ENCODE measurements around the gene BCAT1. TPM values are rescaled to one million over a fixed set of nuclear protein-coding genes. Genes with fewer than 3 reads are reported as not detected.

The BCAT1 gene
- polyA plus RNA-seq, 1 experiment: 61.1 TPM

DNA sequence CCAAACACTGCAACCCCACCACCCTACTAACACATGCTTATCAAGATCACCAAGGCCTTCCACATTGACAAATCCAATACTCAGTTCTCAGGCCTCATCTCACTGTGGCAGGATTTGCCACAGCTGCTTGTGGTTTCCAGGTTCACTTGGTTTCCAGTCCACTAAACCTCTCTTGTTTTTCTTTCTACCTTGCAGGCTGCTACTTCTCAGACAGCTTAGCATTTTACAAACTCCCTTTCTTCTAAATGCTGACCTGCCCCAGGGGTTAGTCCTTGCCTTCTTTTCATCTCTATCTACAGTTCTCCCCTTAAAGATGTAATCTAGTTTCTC, 84.1 kb downstream of the BCAT1 start:
- POLR2A ChIA-PET: no interaction called here
- H3K27me3 ChIP-seq (ENCODE audit: control insufficient read depth, insufficient read depth, low read length): no peaks in the 10 kb centered on the region
- peak overlapping the region; percentile 49 for H3K27ac ChIP-seq (ENCODE audit: low read depth, low read length)
- TF ChIP-seq, protein P1, sequence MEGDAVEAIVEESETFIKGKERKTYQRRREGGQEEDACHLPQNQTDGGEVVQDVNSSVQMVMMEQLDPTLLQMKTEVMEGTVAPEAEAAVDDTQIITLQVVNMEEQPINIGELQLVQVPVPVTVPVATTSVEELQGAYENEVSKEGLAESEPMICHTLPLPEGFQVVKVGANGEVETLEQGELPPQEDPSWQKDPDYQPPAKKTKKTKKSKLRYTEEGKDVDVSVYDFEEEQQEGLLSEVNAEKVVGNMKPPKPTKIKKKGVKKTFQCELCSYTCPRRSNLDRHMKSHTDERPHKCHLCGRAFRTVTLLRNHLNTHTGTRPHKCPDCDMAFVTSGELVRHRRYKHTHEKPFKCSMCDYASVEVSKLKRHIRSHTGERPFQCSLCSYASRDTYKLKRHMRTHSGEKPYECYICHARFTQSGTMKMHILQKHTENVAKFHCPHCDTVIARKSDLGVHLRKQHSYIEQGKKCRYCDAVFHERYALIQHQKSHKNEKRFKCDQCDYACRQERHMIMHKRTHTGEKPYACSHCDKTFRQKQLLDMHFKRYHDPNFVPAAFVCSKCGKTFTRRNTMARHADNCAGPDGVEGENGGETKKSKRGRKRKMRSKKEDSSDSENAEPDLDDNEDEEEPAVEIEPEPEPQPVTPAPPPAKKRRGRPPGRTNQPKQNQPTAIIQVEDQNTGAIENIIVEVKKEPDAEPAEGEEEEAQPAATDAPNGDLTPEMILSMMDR (IDR thresholded peaks at IDR 0.05; ENCODE audit: low read depth, low read length): no peak
- CTCF ChIA-PET: no interaction called here
- no peak for DNase-seq (ENCODE audit: low read depth, low spot score)
- peaks cover 10% of the 10 kb centered on the region; the same call in 1 of the 2 replicates for H3K9me3 ChIP-seq (ENCODE audit: control insufficient read depth, insufficient read depth, low read length)
- no peak overlapping the region for H3K4me3 ChIP-seq (ENCODE audit: low read depth, low read length)

DNA sequence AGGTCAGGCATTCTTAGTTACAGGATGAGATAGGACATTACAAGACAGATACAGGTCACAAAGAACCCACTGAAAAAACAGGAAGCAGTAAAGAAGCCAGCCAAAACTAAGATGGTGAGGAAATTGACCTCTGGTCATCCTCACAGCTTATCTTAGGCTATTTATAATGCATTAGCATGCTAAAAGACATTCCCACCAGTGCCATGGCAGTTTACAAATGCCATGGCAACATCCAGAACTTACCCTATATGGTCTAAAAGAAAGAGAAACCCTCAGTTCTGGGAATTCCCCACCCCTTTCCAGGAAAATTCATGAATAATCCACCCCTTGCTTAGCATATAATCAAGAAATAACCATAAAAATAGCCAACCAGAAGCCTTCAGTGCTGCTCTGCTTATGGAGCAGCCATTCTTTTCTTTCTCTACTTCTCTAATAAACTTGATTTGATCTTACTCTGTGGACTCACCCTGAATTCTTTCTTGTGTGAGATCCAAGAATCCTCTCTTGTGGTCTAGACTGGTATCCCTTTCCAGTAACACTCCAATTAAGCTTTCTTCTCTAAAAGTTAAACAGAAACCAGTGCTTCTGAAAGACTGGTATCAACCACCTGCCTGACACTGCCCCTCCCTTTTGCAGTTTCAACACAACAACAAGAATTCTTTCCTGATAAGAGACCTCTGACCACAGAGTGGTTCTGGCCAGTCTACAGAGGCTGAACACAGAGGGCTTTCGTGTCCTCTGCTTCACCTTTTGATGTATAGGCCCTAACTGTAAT, 86.9 kb downstream of the BCAT1 start:
- CTCF ChIA-PET: no interaction called here
- TF ChIP-seq, protein P1 (IDR thresholded peaks at IDR 0.05; ENCODE audit: low read depth, low read length): no peak
- Histone ChIP-seq H3K4me3 (ENCODE audit: low read depth, low read length) (no peak overlapping the region), H3K27ac (ENCODE audit: low read depth, low read length) (no peak overlapping the region), H3K27me3 (ENCODE audit: control insufficient read depth, insufficient read depth, low read length) (no peaks in the 10 kb centered on the region), H3K9me3 (ENCODE audit: control insufficient read depth, insufficient read depth, low read length) (peaks cover 12% of the 10 kb centered on the region)
- no peak for DNase-seq (ENCODE audit: low read depth, low spot score)
- POLR2A ChIA-PET: no interaction called here

DNA sequence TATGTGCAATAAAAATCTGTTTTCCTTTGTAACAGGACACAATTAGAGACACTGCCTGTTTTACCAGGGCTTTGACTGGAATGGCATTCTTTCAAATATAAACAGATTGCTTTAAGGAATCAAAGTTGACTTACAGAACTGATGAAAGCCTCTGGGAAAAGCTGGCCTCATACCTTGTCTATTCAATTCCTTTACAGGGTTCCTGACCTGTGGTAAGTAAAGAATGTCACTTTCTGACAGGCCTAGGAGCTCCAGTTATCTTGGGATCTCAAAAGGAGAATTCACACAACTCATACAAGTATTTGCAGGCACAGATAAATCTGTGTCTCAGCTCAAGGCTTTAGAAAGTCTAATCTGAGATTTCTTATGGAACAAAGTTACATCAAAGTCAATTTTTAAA, 88.4 kb downstream of the BCAT1 start:
- POLR2A ChIA-PET: no interaction called here
- DNase-seq (ENCODE audit: low read depth, low spot score): no peak
- CTCF ChIA-PET: no interaction called here
- TF ChIP-seq, protein P1 (IDR thresholded peaks at IDR 0.05; ENCODE audit: low read depth, low read length): no peak
- Histone ChIP-seq H3K4me3 (ENCODE audit: low read depth, low read length) (no peak overlapping the region), H3K27me3 (ENCODE audit: control insufficient read depth, insufficient read depth, low read length) (no peaks in the 10 kb centered on the region), H3K9me3 (ENCODE audit: control insufficient read depth, insufficient read depth, low read length) (peaks cover 2% of the 10 kb centered on the region), H3K27ac (ENCODE audit: low read depth, low read length) (no peak overlapping the region)

DNA sequence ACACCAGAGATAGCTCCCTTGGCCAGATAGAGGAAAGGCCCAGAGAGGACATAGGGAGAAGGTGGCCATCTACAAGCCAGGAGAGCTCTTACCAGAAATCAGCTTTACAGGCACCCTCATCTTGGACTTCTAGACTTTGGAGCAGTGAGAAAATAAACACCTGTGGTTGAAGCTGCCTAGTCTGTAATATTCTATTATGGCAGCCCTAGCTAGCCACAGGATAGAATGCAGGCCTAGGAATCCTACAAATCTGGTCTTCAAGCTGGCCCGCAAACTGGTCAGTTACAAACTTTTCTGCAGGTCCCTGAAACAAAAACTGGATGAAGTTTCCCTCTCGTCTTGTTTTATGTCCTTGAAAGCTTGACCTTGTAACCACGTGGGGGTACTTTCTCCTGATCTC, 92.4 kb downstream of the BCAT1 start:
- no peak for DNase-seq (ENCODE audit: low read depth, low spot score)
- H3K27me3 ChIP-seq (ENCODE audit: control insufficient read depth, insufficient read depth, low read length): no peaks in the 10 kb centered on the region
- ChIA-PET POLR2A (no interaction called here), CTCF (no interaction called here)
- no peak overlapping the region for H3K4me3 ChIP-seq (ENCODE audit: low read depth, low read length)
- TF ChIP-seq, protein P1 (IDR thresholded peaks at IDR 0.05; ENCODE audit: low read depth, low read length): no peak
- H3K27ac ChIP-seq (ENCODE audit: low read depth, low read length): no peak overlapping the region
- peaks cover 2% of the 10 kb centered on the region for H3K9me3 ChIP-seq (ENCODE audit: control insufficient read depth, insufficient read depth, low read length)

DNA sequence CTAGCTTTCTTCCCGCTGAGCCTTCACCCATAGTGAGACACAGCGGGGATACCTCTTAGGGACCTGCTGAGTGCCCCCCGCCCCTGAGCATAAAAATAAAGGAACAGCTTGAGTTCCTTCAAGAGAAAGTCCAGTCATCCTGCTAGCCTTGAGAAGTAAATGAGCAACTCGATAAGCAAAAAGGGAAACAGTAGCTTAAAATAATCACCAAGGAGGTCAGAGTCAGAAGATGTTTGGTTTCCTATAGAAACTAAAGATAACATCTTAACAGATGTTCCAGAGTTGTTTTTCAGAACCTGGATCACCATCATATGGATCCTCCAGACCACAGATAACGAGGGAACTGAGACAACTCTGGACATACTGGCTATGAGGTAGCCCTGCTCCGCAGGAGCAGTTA, 94.0 kb downstream of the BCAT1 start:
- Histone ChIP-seq H3K27me3 (ENCODE audit: control insufficient read depth, insufficient read depth, low read length) (no peaks in the 10 kb centered on the region), H3K4me3 (ENCODE audit: low read depth, low read length) (no peak overlapping the region), H3K27ac (ENCODE audit: low read depth, low read length) (no peak overlapping the region), H3K9me3 (ENCODE audit: control insufficient read depth, insufficient read depth, low read length) (peaks cover 2% of the 10 kb centered on the region)
- POLR2A ChIA-PET: interaction anchor here (1.0 kb wide), 1 partner anchor 94 kb away, joined by 4 read pairs; the partner anchor contains the start of gene BCAT1
- CTCF ChIA-PET: interaction anchor here (0.6 kb wide), 1 partner anchor 92 kb away, joined by 5 read pairs; no protein-coding TSS in a partner anchor
- no peak for DNase-seq (ENCODE audit: low read depth, low spot score)
- TF ChIP-seq, protein P1 (IDR thresholded peaks at IDR 0.05; ENCODE audit: low read depth, low read length): no peak
